Skeletal muscle cell (primary cell): ENCODE results near the gene CSMD2.

ENCODE experiments used
- DNase-seq: peaks from one replicate; pipeline ENCODE4 v3.0.0-alpha.2; 2010; ENCODE audit warnings: low read depth
- H3K4me3 ChIP-seq: 2 replicates; pipeline ENCODE4 v1.5.1; 2011; ENCODE audit warnings: low read depth, mild to moderate bottlenecking, control low read depth, low read length, moderate library complexity

Gene CSMD2

GRCh38 chr1:33814166-33814565 is 350.9 kb downstream of the CSMD2 start:
- no peak for DNase-seq
- H3K4me3 ChIP-seq, result no peak overlapping the region

GRCh38 chr1:33810571-33810970 is 354.5 kb downstream of the CSMD2 start:
- no peak overlapping the region for H3K4me3 ChIP-seq
- DNase-seq, result no peak

DNA sequence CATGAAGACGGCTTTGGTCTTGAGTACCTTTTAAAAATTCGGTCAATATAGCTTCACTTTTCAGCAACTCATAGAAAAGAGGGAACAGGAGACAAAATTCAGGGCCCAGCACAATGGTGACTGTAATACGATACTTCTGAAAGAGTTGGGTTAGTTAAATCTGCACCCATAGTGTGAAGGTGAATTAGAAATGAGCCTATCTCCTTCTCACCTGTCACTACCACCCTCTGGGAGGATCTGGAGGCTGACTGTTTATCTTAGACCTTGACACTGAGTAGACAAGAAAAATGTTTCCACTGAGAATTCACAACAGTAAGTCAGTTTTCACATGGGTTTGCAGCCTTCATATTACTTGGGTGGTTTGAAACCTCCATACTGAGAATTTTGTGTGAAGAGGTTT is 359.0 kb downstream of the CSMD2 start:
- no peak overlapping the region for H3K4me3 ChIP-seq
- DNase-seq, result no peak

DNA sequence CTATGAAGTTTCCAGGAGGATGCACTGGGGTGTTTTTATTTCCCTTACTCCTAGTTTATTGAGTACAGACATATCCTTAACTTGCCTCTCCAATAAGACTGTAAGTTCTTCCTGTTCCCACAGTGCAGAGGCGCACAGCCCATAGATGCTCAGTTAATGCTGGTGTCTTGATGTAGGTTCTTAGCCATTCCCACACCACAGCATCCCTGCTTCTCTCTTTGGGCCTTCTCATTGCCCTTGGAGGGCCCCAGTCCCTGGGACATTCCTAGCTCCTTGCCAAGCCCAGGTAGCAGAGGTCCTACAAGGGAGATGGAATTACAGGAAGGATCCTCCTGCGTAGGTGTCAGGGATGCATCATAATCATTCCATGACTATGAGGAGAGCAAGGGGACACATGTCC is 362.8 kb downstream of the CSMD2 start:
- no peak overlapping the region for H3K4me3 ChIP-seq
- no peak for DNase-seq

DNA sequence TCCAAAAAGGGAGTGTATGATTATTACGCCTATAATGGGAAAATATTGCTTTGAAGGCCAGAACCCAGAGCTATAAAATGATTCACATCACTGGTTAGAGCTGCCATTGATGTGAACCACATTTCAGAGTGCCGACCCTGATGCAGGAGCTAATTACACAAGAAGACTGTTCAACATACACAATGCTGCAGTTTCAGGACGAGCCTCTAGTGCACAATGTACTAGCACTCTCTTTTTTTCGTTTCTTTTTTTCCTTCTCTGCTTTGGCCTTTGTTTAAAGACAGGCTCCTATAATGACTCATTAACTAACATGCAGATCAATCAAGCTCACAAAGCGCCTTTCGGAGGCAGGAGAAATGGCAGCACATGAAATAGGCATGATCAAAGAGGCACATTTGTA is 367.2 kb downstream of the CSMD2 start:
- H3K4me3 ChIP-seq, result no peak overlapping the region
- no peak for DNase-seq

DNA sequence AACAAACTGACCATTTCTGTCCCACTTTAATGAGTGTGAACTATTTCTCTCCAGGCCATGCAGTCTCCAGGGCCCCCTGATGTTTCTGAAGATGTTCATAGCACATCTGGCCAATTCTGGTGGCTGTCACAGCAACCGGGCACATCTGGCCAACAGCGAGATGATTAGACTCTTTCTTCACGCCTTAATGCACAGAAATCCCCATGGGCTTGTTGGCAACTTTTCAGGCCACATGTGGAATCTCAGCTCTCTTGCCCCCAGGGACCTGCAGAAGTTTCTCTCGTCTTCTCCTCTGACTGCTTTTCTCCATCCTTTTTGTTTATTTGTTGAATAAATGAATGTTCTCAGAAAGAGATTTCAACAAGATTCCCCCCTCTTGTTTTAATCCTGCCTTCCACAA is 372.4 kb downstream of the CSMD2 start:
- DNase-seq, result no peak
- H3K4me3 ChIP-seq, result no peak overlapping the region

DNA sequence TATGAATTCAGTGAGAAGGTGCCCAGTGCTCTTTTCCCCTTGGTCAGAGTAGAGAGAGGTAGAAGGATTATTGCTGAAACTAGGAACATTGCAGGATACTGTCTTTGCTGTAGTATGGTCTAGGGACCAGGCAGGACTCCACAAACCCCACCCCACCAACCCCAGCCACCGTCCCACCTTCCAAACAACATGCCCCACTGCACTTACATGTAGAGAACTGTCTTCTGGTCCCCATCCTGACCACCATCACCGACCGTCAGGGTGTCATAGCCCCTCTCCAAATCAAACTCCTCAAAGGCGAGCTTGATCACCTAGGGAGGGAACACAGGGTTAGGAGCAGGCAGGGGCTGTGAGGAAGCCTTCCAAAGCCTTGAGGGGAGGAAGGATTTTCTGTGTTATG is 372.8 kb downstream of the CSMD2 start:
- DNase-seq, result no peak
- no peak overlapping the region for H3K4me3 ChIP-seq

DNA sequence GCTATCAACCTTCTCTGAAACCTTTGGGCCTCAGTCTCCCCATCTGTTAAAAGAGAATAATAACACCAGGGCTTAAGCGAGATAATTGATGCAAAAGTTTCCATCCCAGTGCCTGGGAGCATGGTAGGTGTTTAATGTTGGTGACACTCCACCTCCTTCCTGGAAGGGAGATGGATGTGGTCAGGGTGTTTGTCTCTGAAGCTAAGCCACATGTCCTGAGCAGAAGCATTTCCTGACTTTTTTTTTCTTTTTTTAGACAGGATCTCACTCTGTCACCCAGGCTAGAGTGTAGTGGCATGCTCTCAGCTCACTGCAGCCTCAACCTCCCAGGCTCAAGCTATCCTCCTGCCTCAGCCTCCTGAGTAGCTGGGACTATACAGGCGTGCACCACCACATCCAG is 373.8 kb downstream of the CSMD2 start:
- no peak for DNase-seq
- H3K4me3 ChIP-seq, result no peak overlapping the region

- DNase-seq, result no peak
- H3K4me3 ChIP-seq, result no peak overlapping the region
Measured at GRCh38 chr1:33790577-33790976, 374.5 kb downstream of the CSMD2 start.

- DNase-seq, result no peak
- no peak overlapping the region for H3K4me3 ChIP-seq
Measured at GRCh38 chr1:33784876-33785275, 380.2 kb downstream of the CSMD2 start.

- H3K4me3 ChIP-seq, result no peak overlapping the region
- no peak for DNase-seq
Measured at GRCh38 chr1:33782776-33783175, 382.3 kb downstream of the CSMD2 start.

GRCh38 chr1:33781652-33782051 is 383.4 kb downstream of the CSMD2 start:
- DNase-seq, result no peak
- H3K4me3 ChIP-seq, result no peak overlapping the region

DNA sequence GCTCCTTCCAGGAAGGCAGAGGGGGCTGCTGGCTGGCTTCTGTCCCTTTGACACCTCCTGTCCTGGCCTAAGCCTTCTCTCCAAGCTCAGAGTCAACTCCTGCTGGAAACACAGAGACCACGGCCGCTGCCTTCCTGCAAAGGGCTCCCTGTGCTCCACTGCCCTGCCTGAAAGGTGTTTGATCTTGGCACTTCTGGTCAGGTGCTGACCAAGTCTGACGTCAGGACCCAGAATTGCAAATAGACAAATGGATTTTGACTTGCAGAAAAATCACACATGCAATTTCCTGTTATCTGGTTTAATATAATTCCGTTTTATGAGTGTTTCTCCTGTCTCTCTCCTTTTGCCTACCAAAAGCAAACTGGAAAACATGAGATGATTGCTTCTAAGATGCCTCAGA is 387.7 kb downstream of the CSMD2 start:
- no peak for DNase-seq
- H3K4me3 ChIP-seq, result no peak overlapping the region

GRCh38 chr1:33768821-33769220 is 396.2 kb downstream of the CSMD2 start:
- no peak overlapping the region for H3K4me3 ChIP-seq
- no peak for DNase-seq

GRCh38 chr1:33768106-33768505 is 396.9 kb downstream of the CSMD2 start:
- H3K4me3 ChIP-seq, result no peak overlapping the region
- DNase-seq, result no peak

DNA sequence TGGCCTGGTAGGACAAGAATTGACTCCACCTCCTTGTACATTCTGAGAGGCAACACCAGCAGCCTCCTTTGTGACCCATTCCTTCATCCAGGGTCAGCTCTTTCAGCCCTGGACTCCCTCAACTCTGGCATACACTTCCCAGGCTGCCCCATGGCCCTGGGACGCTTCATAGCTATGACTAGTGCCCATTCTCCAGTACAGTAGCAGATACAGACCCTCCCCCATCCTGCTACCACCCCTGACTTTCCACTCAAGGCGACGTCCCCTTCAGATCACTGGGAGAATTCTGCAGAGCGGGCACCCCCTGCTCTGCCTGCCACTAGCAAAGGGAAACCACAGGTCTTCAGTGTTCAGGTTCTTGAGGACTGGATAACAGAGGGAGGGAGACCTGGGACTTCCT is 400.9 kb downstream of the CSMD2 start:
- no peak for DNase-seq
- H3K4me3 ChIP-seq, result no peak overlapping the region

DNA sequence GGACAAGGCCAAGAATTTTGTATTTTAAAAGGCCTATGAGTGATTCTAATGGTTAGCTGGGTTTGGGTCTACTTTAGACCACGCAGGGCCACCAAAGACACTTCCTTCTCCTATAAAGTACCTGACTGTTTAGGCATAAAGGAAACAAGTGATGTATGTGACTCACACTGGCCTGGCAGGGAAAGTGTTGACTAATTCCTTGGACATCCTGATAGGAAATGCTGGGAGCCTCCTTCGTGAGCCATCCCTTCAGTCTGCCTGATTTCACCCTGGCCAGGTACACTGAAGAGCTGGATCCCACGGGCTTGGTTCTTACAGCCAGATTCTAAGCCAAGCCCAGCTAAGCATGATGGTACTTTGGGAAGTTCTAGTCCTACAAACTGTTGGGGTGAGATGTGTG is 401.6 kb downstream of the CSMD2 start:
- no peak for DNase-seq
- H3K4me3 ChIP-seq, result no peak overlapping the region

DNA sequence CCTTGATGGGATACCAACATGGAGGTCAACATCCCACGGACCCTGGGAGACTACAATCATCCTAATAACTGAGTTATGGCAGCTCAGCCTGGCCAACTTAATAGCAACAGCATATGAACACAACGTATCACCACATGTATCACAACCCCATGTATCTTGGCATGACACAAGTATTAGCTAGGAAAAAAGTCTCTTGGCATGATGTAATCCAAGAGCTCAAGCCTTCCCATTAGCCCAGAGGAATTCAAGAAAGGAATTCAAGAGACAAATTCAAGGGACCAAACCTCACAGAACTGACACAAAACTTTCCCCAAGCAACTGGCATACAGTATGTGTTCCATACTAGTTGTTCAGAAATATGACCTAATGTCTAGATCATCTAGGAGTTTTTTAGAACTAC is 402.1 kb downstream of the CSMD2 start:
- no peak for DNase-seq
- no peak overlapping the region for H3K4me3 ChIP-seq

DNA sequence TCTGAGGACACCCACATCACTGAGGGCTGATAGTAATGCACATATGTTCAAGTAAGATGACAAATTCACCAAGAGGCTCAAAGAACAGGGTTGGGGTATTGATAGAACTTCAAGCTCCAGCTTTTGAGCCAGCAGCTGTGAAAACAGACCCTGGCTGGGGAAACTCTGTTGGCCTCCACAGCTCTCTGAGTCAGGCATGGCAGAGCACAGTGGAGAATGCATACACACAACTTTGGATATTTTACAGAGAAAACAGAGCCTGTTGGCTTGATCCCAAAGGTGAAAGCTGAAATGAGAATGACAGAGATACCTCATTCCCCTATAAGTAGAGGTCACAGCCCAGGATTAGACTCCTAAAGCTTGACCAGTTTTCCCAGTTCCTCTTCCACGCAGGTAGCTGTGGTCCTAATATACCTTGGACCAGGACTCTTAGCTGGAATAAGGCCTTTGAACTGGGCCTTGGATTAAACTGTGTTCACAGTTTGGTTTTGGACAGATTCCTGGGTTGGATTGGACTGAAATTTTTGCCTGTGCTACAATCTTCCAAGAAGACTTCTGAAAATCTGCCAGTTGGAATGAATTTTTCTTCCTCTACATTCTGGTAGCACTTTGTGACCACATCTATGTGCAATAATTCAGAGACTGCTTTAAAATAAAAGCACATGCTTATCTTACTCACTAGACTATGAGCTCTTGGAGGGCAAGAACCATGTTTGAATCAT is 402.8 kb downstream of the CSMD2 start:
- no peak for DNase-seq
- no peak overlapping the region for H3K4me3 ChIP-seq

DNA sequence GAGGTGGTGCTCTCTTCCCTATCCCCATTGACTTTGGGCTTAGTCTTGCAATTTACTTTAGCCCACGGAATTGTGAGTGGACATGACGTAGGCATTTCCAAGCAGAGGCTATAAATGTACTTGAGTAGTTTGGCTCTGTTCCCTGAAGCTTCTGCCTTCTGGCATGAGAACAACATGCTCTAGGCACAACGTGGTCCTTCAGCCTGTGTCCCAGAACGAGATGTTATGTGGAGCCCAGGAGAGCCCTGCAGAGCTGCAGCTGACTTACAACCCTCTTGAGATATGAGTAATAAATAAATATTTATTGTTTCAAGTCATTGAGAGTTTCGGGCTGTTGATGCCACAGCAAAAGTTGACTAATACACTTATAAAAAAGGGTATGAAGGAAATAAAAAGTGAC is 406.3 kb downstream of the CSMD2 start:
- peak; percentile 19 for DNase-seq
- no peak overlapping the region for H3K4me3 ChIP-seq

DNA sequence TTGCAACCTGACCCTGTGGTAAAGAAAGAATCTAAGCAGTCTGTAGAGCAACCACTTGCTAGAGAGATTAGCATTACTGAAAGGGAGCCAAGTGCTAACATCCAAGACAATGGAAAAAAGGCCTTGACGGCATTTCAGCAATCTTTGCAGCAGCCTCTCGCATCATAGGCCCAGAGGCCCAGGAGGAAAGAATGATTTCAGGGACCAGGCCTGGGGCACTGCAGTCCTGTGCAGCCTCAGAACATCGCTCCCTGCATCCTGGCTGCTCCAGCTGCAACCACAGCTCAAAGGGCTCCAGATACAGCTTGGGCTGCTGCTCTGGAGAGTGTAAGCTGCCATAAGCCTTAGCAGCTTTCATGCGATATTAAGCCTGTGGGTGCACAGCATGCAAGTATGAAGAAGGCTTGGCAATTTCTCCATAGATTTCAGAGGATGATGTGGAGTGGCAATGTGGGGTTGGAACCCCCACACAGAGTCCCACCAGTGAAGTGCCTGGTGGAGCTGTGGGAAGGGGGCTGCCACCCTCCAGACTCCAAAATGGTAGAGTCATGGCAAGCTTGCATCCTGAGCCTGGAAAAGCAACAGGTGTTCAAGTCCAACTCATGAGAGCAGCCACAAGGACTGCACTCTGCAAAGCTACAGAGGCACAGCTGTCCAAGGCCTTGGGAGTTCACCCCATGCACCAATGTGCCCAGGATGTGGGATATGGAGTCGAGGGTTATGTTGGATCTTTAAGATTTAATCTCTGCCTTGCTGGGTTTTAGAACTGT is 411.8 kb downstream of the CSMD2 start:
- DNase-seq, result no peak
- H3K4me3 ChIP-seq, result no peak overlapping the region
